Kidney capillary endothelial cell (primary cell): ENCODE measurements around the gene ZAP70.

ENCODE experiments used
- DNase-seq: peaks from one replicate; pipeline ENCODE4 v3.0.0-alpha.2; 2018; ENCODE audit warnings: low spot score

ZAP70 gene

GRCh38 chr2:97734061-97735051, 21.0 kb downstream of the ZAP70 start:
- DNase-seq: no peak

- DNase-seq: no peak
These were observed 21.8 kb downstream of the ZAP70 start for GRCh38 chr2:97735161-97735561.

- no peak for DNase-seq
These were observed 22.8 kb downstream of the ZAP70 start for GRCh38 chr2:97736185-97736584.

GRCh38 chr2:97736608-97737330, 23.4 kb downstream of the ZAP70 start:
- no peak for DNase-seq

GRCh38 chr2:97737421-97738178, 24.2 kb downstream of the ZAP70 start:
- DNase-seq: no peak

GRCh38 chr2:97738179-97739019, 25.0 kb downstream of the ZAP70 start:
- no peak for DNase-seq

- DNase-seq: no peak
These were observed 25.9 kb downstream of the ZAP70 start for GRCh38 chr2:97739020-97739892.

- DNase-seq: no peak
These were observed 26.5 kb downstream of the ZAP70 start for GRCh38 chr2:97739893-97740245.

GRCh38 chr2:97740590-97741182, 27.3 kb downstream of the ZAP70 start:
- DNase-seq: peak; percentile 36

- no peak for DNase-seq
These were observed 27.9 kb downstream of the ZAP70 start for GRCh38 chr2:97741251-97741650.

- DNase-seq: no peak
These were observed 28.3 kb downstream of the ZAP70 start for GRCh38 chr2:97741686-97742085.

GRCh38 chr2:97742381-97742847, 29.0 kb downstream of the ZAP70 start:
- DNase-seq: peak; percentile 26

GRCh38 chr2:97743913-97744312, 30.5 kb downstream of the ZAP70 start:
- DNase-seq: no peak

- DNase-seq: no peak
These were observed 32.2 kb downstream of the ZAP70 start for GRCh38 chr2:97745474-97746174.

GRCh38 chr2:97747285-97747684, 33.9 kb downstream of the ZAP70 start:
- DNase-seq: no peak

GRCh38 chr2:97747716-97748115, 34.3 kb downstream of the ZAP70 start:
- DNase-seq: no peak

- DNase-seq: no peak
These were observed 36.2 kb downstream of the ZAP70 start for GRCh38 chr2:97749581-97749980.

- DNase-seq: no peak
These were observed 36.6 kb downstream of the ZAP70 start for GRCh38 chr2:97750017-97750416.

- DNase-seq: no peak
These were observed 38.4 kb downstream of the ZAP70 start for GRCh38 chr2:97751752-97752151.
